Suprapubic skin (tissue), 3 donors: ENCODE data around the gene GPC5.

Experiments
- POLR2A ChIP-seq, 2 donors: fragments of 450-650 bp; IDR thresholded peaks; one replicate each; pipeline ENCODE4 v1.6.1; 2017; ENCODE audit warnings: antibody characterized with exemption in 2 of 2, mild to moderate bottlenecking in 2 of 2, moderate library complexity in 2 of 2
- TF ChIP-seq, protein P1 (sequence below), 2 donors: fragments of 200-600 bp in 1 of 2; fragments of 450-650 bp in 1 of 2; sonication (generic) in 1 of 2; IDR thresholded peaks; one replicate each; pipeline ENCODE4 v1.5.1; 2016 to 2019; ENCODE audit warnings: antibody characterized with exemption in 2 of 2, mild to moderate bottlenecking in 1 of 2, moderate library complexity in 1 of 2

DNA sequence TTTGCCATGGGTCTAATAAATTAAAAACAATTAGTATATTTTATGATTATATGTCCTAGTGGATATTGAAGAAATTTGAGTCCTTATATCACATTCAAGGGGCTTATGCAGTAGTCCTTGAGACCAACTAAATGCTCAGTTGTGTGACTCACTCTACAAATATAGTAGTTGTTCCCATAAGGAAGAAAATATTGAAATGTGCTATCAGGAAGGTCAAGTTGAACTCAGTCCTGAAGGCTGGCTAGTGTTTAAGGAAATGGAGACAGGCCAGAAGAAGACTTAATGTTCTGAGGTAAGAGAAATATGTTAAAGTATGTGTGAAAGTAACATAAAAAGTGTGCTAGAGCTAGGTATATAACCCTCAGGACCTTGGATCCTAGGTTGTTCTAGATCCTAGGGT is 1062.1 kb downstream of the GPC5 start:
- no peak for TF ChIP-seq POLR2A (IDR thresholded peaks at IDR 0.05)
- TF ChIP-seq, protein P1, sequence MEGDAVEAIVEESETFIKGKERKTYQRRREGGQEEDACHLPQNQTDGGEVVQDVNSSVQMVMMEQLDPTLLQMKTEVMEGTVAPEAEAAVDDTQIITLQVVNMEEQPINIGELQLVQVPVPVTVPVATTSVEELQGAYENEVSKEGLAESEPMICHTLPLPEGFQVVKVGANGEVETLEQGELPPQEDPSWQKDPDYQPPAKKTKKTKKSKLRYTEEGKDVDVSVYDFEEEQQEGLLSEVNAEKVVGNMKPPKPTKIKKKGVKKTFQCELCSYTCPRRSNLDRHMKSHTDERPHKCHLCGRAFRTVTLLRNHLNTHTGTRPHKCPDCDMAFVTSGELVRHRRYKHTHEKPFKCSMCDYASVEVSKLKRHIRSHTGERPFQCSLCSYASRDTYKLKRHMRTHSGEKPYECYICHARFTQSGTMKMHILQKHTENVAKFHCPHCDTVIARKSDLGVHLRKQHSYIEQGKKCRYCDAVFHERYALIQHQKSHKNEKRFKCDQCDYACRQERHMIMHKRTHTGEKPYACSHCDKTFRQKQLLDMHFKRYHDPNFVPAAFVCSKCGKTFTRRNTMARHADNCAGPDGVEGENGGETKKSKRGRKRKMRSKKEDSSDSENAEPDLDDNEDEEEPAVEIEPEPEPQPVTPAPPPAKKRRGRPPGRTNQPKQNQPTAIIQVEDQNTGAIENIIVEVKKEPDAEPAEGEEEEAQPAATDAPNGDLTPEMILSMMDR (IDR thresholded peaks at IDR 0.05), result no peak
